ENCODE results near the gene NPAS2.

The NPAS2 gene

GRCh38 chr2:100887713-100888495 is 68.0 kb downstream of the NPAS2 start:
- no peak for DNase-seq

- DNase-seq = no peak
These were observed 68.7 kb downstream of the NPAS2 start for GRCh38 chr2:100888601-100889000.

- no peak for DNase-seq
These were observed 69.3 kb downstream of the NPAS2 start for GRCh38 chr2:100889286-100889685.

GRCh38 chr2:100891906-100892642 is 72.1 kb downstream of the NPAS2 start:
- DNase-seq = no peak

GRCh38 chr2:100893392-100894104 is 73.6 kb downstream of the NPAS2 start:
- no peak for DNase-seq

GRCh38 chr2:100894105-100894795 is 74.3 kb downstream of the NPAS2 start:
- no peak for DNase-seq

- DNase-seq = no peak
These were observed 74.8 kb downstream of the NPAS2 start for GRCh38 chr2:100894796-100895156.

GRCh38 chr2:100895402-100895801 is 75.5 kb downstream of the NPAS2 start:
- DNase-seq = no peak

- DNase-seq = no peak
These were observed 76.2 kb downstream of the NPAS2 start for GRCh38 chr2:100895934-100896685.

GRCh38 chr2:100898035-100898665 is 78.2 kb downstream of the NPAS2 start:
- DNase-seq = no peak

- no peak for DNase-seq
These were observed 80.3 kb downstream of the NPAS2 start for GRCh38 chr2:100900156-100900795.

GRCh38 chr2:100902817-100903405 is 83.0 kb downstream of the NPAS2 start:
- no peak for DNase-seq

GRCh38 chr2:100903534-100904258 is 83.8 kb downstream of the NPAS2 start:
- DNase-seq = no peak

GRCh38 chr2:100905132-100905805 is 85.3 kb downstream of the NPAS2 start:
- no peak for DNase-seq

- no peak for DNase-seq
These were observed 86.2 kb downstream of the NPAS2 start for GRCh38 chr2:100906131-100906530.

GRCh38 chr2:100906679-100907078 is 86.7 kb downstream of the NPAS2 start:
- no peak for DNase-seq

GRCh38 chr2:100907832-100908231 is 87.9 kb downstream of the NPAS2 start:
- DNase-seq = no peak

- DNase-seq = no peak
These were observed 89.7 kb downstream of the NPAS2 start for GRCh38 chr2:100909534-100910081.

GRCh38 chr2:100910111-100910510 is 90.2 kb downstream of the NPAS2 start:
- DNase-seq = no peak

All from activated CD4-positive, alpha-beta T cell treated with anti-CD3 and anti-CD28 coated beads, Interleukin-2, Interleukin-6, amounts not matched to agents 100 ng/mL and 50 ng/mL, durations not matched to agents 16 hours and 8 hours (primary cell).